AG09309 (cell line): ENCODE data around the gene EGFR.

Source experiments
- DNase-seq: peaks from one replicate; pipeline ENCODE4 v3.0.0-alpha.2; 2010; ENCODE audit warnings: low read depth
- H3K4me3 ChIP-seq: 2 replicates; pipeline ENCODE4 v1.5.1; 2011; ENCODE audit warnings: mild to moderate bottlenecking, low read depth, low read length, moderate library complexity; ENCODE audit not compliant: control insufficient read depth
- CTCF ChIP-seq: IDR thresholded peaks from 2 replicates; pipeline ENCODE4 v1.5.1; 2011; ENCODE audit warnings: mild to moderate bottlenecking, low read depth, low read length, inconsistent platforms; ENCODE audit not compliant: insufficient read depth, control insufficient read depth; ENCODE audit errors: missing control alignments

The EGFR gene

GRCh38 chr7:55061726-55062499 is 43.1 kb downstream of the EGFR start:
- no peak for TF ChIP-seq CTCF
- H3K4me3 ChIP-seq = no peak overlapping the region
- DNase-seq = no peak

GRCh38 chr7:55063061-55063460 is 44.2 kb downstream of the EGFR start:
- no peak for DNase-seq
- TF ChIP-seq CTCF = no peak
- H3K4me3 ChIP-seq = no peak overlapping the region

- no peak for DNase-seq
- no peak for TF ChIP-seq CTCF
- H3K4me3 ChIP-seq = no peak overlapping the region
Observed at GRCh38 chr7:55063633-55064032, 44.8 kb downstream of the EGFR start.

GRCh38 chr7:55065079-55065478 is 46.3 kb downstream of the EGFR start:
- peak; percentile 97 for DNase-seq
- no peak overlapping the region for H3K4me3 ChIP-seq
- TF ChIP-seq CTCF = no peak

- no peak for DNase-seq
- TF ChIP-seq CTCF = no peak
- no peak overlapping the region for H3K4me3 ChIP-seq
Observed at GRCh38 chr7:55065511-55066229, 46.9 kb downstream of the EGFR start.

- no peak for TF ChIP-seq CTCF
- DNase-seq = no peak
- no peak overlapping the region for H3K4me3 ChIP-seq
Observed at GRCh38 chr7:55066524-55066923, 47.7 kb downstream of the EGFR start.
